ENCODE measurements around the gene PRUNE2. TPM values are rescaled to one million over a fixed set of nuclear protein-coding genes. Genes with fewer than 3 reads are reported as not detected.
A peak's percentile ranks its signal among the peaks of the same experiment; 100 is the strongest.

Gene PRUNE2
- total RNA-seq (2016; rRNA removed; fragmentation: Illumina TruSeq; extraction: Trizol) (0.02 TPM in 1 of 2 replicates, not detected in the other), polyA plus RNA-seq (2011; rRNA removed) (not detected in 2 replicates), polyA minus RNA-seq (2011; rRNA and poly(A)+ RNA removed; ENCODE audit: low replicate concordance) (not detected in 2 replicates), Bru-seq, nascent RNA (percentile 2 among the genes with signal in this experiment), BruChase-seq, experiment 1, labeled RNA remaining after a 6-hour chase (percentile 0 among the genes with signal in this experiment), BruChase-seq, experiment 2, labeled RNA remaining after a 2-hour chase (percentile 1 among the genes with signal in this experiment)
- total RNA-seq (2016; cell fraction: cytosol; rRNA removed; fragmentation: Illumina TruSeq; extraction: Trizol; ENCODE audit: low read depth): not detected in 2 replicates
- total RNA-seq (2016; cell fraction: insoluble cytoplasmic fraction; rRNA removed; fragmentation: Illumina TruSeq; extraction: Trizol): not detected in 2 replicates
- not detected in 2 replicates for total RNA-seq (2016; cell fraction: membrane; rRNA removed; fragmentation: Illumina TruSeq; extraction: Trizol)
- total RNA-seq (2016; cell fraction: nucleus; rRNA removed; fragmentation: Illumina TruSeq; extraction: Trizol): not detected in 2 replicates
- polyA plus RNA-seq (2011; cell fraction: cytosol; rRNA removed): not detected in 2 replicates
- polyA plus RNA-seq (2011; cell fraction: nucleus; rRNA removed): not detected in 2 replicates
- polyA plus RNA-seq (2012): 0.04 TPM in 1 of 2 replicates, not detected in the other
- not detected in 2 replicates for polyA plus RNA-seq (2016; cell fraction: cytosol; fragmentation: Illumina TruSeq; extraction: Trizol; ENCODE audit: low read depth)
- not detected in 2 replicates for polyA plus RNA-seq (2016; cell fraction: insoluble cytoplasmic fraction; fragmentation: Illumina TruSeq; extraction: Trizol; ENCODE audit: low read depth)
- not detected in 2 replicates for polyA plus RNA-seq (2016; cell fraction: membrane; fragmentation: Illumina TruSeq; extraction: Trizol; ENCODE audit: low read depth)
- polyA plus RNA-seq (2016; cell fraction: nucleus; fragmentation: Illumina TruSeq; extraction: Trizol; ENCODE audit: insufficient read depth, low read depth): not detected in 2 replicates
- polyA minus RNA-seq (2011; cell fraction: cytosol; rRNA and poly(A)+ RNA removed): not detected in 2 replicates
- polyA minus RNA-seq (2011; cell fraction: nucleus; rRNA and poly(A)+ RNA removed): not detected in 2 replicates
- long read RNA-seq, experiment 1: 0 reads
- long read RNA-seq, experiment 2: 0 reads

- DNase-seq (ENCODE audit: low spot score) (no peak), FAIRE-seq (no peak), ATAC-seq (peak; percentile 97)
- no peaks in the 10 kb centered on the region for H3K4me1 ChIP-seq (ENCODE audit: insufficient read depth, low read length)
- no peak within 1 kb of the TSS for H3K4me2 ChIP-seq (ENCODE audit: low read depth, low read length)
- H3K4me3 ChIP-seq (replicated peaks in 1 of 3; ENCODE audit: insufficient read depth in 1 of 3, low read depth in 2 of 3, low read length in 3 of 3): peak within 1 kb of the TSS in 1 of 3 experiments; percentile 16; a peak in 1 of 6 replicates
- in situ Hi-C loops (cut with HindIII; ENCODE audit: extremely low pct_ligation_motif_present, low pct_unique_long_range_greater_than_20kb): no loop called here
- peaks cover 0 to 15% of the 10 kb centered on the region in 2 experiments; a peak in 2 of 5 replicates for H3K27me3 ChIP-seq (ENCODE audit: control insufficient read depth in 1 of 2, insufficient read depth in 2 of 2, low read length in 2 of 2)
- no TSS peak for BruUV-seq (replicated peaks)
- intact Hi-C loops (cut with micrococcal nuclease; ENCODE audit: unreplicated experiment): no loop called here
- CTCF ChIA-PET (ENCODE audit: low intra/inter-chr PET ratio, low total read pairs): no interaction called here
- 23% methylated on average over 44 of the region's 79 CpGs for WGBS (ENCODE audit: low lambda C conversion rate)
- H3K9ac ChIP-seq (ENCODE audit: insufficient read depth, low read depth, low read length): no peak within 1 kb of the TSS
- H3K27ac ChIP-seq (ENCODE audit: extremely low read length, insufficient read depth, low read length): no peak within 1 kb of the TSS
- no peak within 1 kb of the TSS for H2AFZ ChIP-seq (ENCODE audit: low read length)
- no peaks in the 10 kb centered on the region for H4K20me1 ChIP-seq (ENCODE audit: insufficient read depth, low read length)
- no peaks in the 10 kb centered on the region for H3K79me2 ChIP-seq (ENCODE audit: insufficient read depth, low read length)
- no peaks in the 10 kb centered on the region for H3K36me3 ChIP-seq (replicated peaks in 1 of 2; ENCODE audit: control insufficient read depth in 1 of 2, insufficient read depth in 2 of 2, low read length in 2 of 2)
- no peaks in the 10 kb centered on the region for H3K9me3 ChIP-seq (ENCODE audit: low read length)
- POLR2A ChIA-PET: no interaction called here
- TF ChIP-seq HOXA3 (CRISPR knock-in tag; IDR thresholded peaks at IDR 0.05) (peak; percentile 27; the same call in 1 of the 2 replicates), SMYD3 (CRISPR knock-in tag; IDR thresholded peaks at IDR 0.05) (no peak), ZNF441 (CRISPR knock-in tag; IDR thresholded peaks at IDR 0.05; ENCODE audit: borderline replicate concordance) (no peak), BCL6 (CRISPR knock-in tag; IDR thresholded peaks at IDR 0.05) (no peak), ZNF263 (CRISPR knock-in tag; IDR thresholded peaks at IDR 0.05) (0 out of 2 replicates have a peak, but pooled peaks have one; percentile 17), NFE2 (CRISPR knock-in tag; IDR thresholded peaks at IDR 0.05) (no peak), ZNF383 (CRISPR knock-in tag; IDR thresholded peaks at IDR 0.05; ENCODE audit: borderline replicate concordance) (no peak), NKX3-1 (CRISPR knock-in tag; IDR thresholded peaks at IDR 0.05) (0 out of 2 replicates have a peak, but pooled peaks have one; percentile 42), SRF (IDR thresholded peaks at IDR 0.05; ENCODE audit: low read depth, low read length) (peak; percentile 46; the same call in 1 of the 2 replicates), ATF1 (CRISPR knock-in tag; IDR thresholded peaks at IDR 0.05) (no peak), HNRNPLL (IDR thresholded peaks at IDR 0.05; ENCODE audit: low read depth, low read length, poor library complexity, severe bottlenecking) (peak; percentile 20), REL (CRISPR knock-in tag; conservative IDR thresholded peaks at IDR 0.05) (peak; percentile 62; the same call in 1 of the 2 replicates), SP5 (CRISPR knock-in tag; IDR thresholded peaks at IDR 0.05; ENCODE audit: borderline replicate concordance, low read depth) (no peak), MIER2 (CRISPR knock-in tag; IDR thresholded peaks at IDR 0.05) (peak; percentile 94), ZNF577 (CRISPR knock-in tag; IDR thresholded peaks at IDR 0.05; ENCODE audit: borderline replicate concordance, low read depth) (no peak), KDM5B (CRISPR knock-in tag; IDR thresholded peaks at IDR 0.05; ENCODE audit: borderline replicate concordance) (peak; percentile 34; the same call in 1 of the 2 replicates), ZSCAN25 (CRISPR knock-in tag; IDR thresholded peaks at IDR 0.05) (peak; percentile 52; the same call in 1 of the 2 replicates), ZNF256 (CRISPR knock-in tag; conservative IDR thresholded peaks at IDR 0.05) (no peak), PCBP2 (optimal IDR thresholded peaks at IDR 0.05; ENCODE audit: low read depth, low read length, poor library complexity, severe bottlenecking) (no peak), ZNF34 (CRISPR knock-in tag; IDR thresholded peaks at IDR 0.05; ENCODE audit: borderline replicate concordance) (no peak)
- TF ChIP-seq, protein P1, sequence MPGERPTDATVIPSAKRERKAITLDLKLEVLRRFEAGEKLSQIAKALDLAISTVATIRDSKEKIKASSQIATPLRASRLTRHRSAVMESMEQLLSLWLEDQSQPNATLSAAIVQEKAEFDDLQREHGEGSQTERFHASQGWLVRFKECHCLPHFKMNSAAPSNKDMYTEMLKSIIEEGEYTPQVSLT (CRISPR knock-in tag; IDR thresholded peaks at IDR 0.05; ENCODE audit: borderline replicate concordance, low read depth): no peak
Observed at GRCh38 chr9:76905791-76906646, at the start of gene PRUNE2. PRUNE2 (minus strand) TSS chr9:76906114; CDS start chr9:76905963, 151 bp downstream.

Data from HepG2 (cell line).